ENCODE measurements around the gene DIPK1A. TPM values are rescaled to one million over a fixed set of nuclear protein-coding genes. Genes with fewer than 3 reads are reported as not detected.
A peak's percentile ranks its signal among the peaks of the same experiment; 100 is the strongest.

Gene DIPK1A
- total RNA-seq, 1 experiment from 2014 or later: 1.0 TPM

- intact Hi-C loops (cut with micrococcal nuclease): no loop called here
- Histone ChIP-seq H3K4me2 (ENCODE audit: low read length) (peak overlapping the region; percentile 39), H3K9me2 (replicated peaks; ENCODE audit: low read length) (no peaks in the 10 kb centered on the region), H3K4me1 (ENCODE audit: insufficient read depth, low read length) (peaks cover 37% of the 10 kb centered on the region), H3K79me2 (ENCODE audit: low read length) (no peaks in the 10 kb centered on the region), H4K20me1 (ENCODE audit: low read length) (no peaks in the 10 kb centered on the region), H3K36me3 (ENCODE audit: low read depth, low read length) (no peaks in the 10 kb centered on the region), H3K9ac (ENCODE audit: low read length) (no peak overlapping the region), H3K27me3 (ENCODE audit: low read length) (no peaks in the 10 kb centered on the region), H3K9me3 (ENCODE audit: low read length) (no peaks in the 10 kb centered on the region), H3F3A (ENCODE audit: low read length, unreplicated experiment) (peaks cover 9% of the 10 kb centered on the region), H3K27ac (ENCODE audit: low read length) (peak overlapping the region; percentile 63), H2AFZ (ENCODE audit: low read length) (no peak overlapping the region), H3K4me3 (ENCODE audit: low read length) (no peak overlapping the region)
- DNase-seq (peak; percentile 71), ATAC-seq (peak; percentile 32)
- CTCF ChIA-PET: no interaction called here
- no TSS peak for BruUV-seq (replicated peaks)
- TF ChIP-seq CTCF (conservative IDR thresholded peaks at IDR 0.05; ENCODE audit: low read depth, low read length): no peak
- TF ChIP-seq EZH2 (IDR thresholded peaks at IDR 0.05; ENCODE audit: low read length, unreplicated experiment): no peak
- POLR2A ChIA-PET (ENCODE audit: unreplicated experiment): no interaction called here
These were observed 51.2 kb downstream of the DIPK1A start for GRCh38 chr1:92910081-92910480.

GRCh38 chr1:92909321-92909720 is 51.9 kb downstream of the DIPK1A start:
- Histone ChIP-seq H3K4me1 (ENCODE audit: insufficient read depth, low read length) (peaks cover 35% of the 10 kb centered on the region), H3K9ac (ENCODE audit: low read length) (no peak overlapping the region), H3K27me3 (ENCODE audit: low read length) (no peaks in the 10 kb centered on the region), H3K9me2 (replicated peaks; ENCODE audit: low read length) (no peaks in the 10 kb centered on the region), H3K27ac (ENCODE audit: low read length) (peak overlapping the region; percentile 63), H3K4me2 (ENCODE audit: low read length) (peak overlapping the region; percentile 58), H3F3A (ENCODE audit: low read length, unreplicated experiment) (peaks cover 9% of the 10 kb centered on the region), H3K79me2 (ENCODE audit: low read length) (no peaks in the 10 kb centered on the region), H4K20me1 (ENCODE audit: low read length) (no peaks in the 10 kb centered on the region), H3K9me3 (ENCODE audit: low read length) (no peaks in the 10 kb centered on the region), H3K4me3 (ENCODE audit: low read length) (no peak overlapping the region), H3K36me3 (ENCODE audit: low read depth, low read length) (no peaks in the 10 kb centered on the region), H2AFZ (ENCODE audit: low read length) (no peak overlapping the region)
- TF ChIP-seq EZH2phosphoT487 (IDR thresholded peaks at IDR 0.05; ENCODE audit: borderline replicate concordance, low read length) (no peak), CTCF (conservative IDR thresholded peaks at IDR 0.05; ENCODE audit: low read depth, low read length) (no peak), EZH2 (IDR thresholded peaks at IDR 0.05; ENCODE audit: low read length, unreplicated experiment) (no peak)
- BruUV-seq (replicated peaks): no TSS peak
- ChIA-PET CTCF (no interaction called here), POLR2A (ENCODE audit: unreplicated experiment) (interaction anchor here (0.7 kb wide), 1 partner anchor 41 kb away, joined by 3 read pairs; no protein-coding TSS in a partner anchor)
- peak; percentile 87 for ATAC-seq
- peak; percentile 97 for DNase-seq
- intact Hi-C loops (cut with micrococcal nuclease): no loop called here

- Histone ChIP-seq H3K4me3 (ENCODE audit: low read length) (no peak overlapping the region), H4K20me1 (ENCODE audit: low read length) (no peaks in the 10 kb centered on the region), H3K36me3 (ENCODE audit: low read depth, low read length) (no peaks in the 10 kb centered on the region), H3K79me2 (ENCODE audit: low read length) (no peaks in the 10 kb centered on the region), H3K4me2 (ENCODE audit: low read length) (peak overlapping the region; percentile 58), H3K27me3 (ENCODE audit: low read length) (no peaks in the 10 kb centered on the region), H3K9me3 (ENCODE audit: low read length) (no peaks in the 10 kb centered on the region), H2AFZ (ENCODE audit: low read length) (no peak overlapping the region), H3F3A (ENCODE audit: low read length, unreplicated experiment) (peaks cover 9% of the 10 kb centered on the region), H3K27ac (ENCODE audit: low read length) (no peak overlapping the region), H3K9ac (ENCODE audit: low read length) (no peak overlapping the region), H3K9me2 (replicated peaks; ENCODE audit: low read length) (no peaks in the 10 kb centered on the region), H3K4me1 (ENCODE audit: insufficient read depth, low read length) (peaks cover 35% of the 10 kb centered on the region)
- POLR2A ChIA-PET (ENCODE audit: unreplicated experiment): no interaction called here
- ATAC-seq (peak; percentile 56; the same call in 1 of the 2 replicates), DNase-seq (peak; percentile 63)
- TF ChIP-seq EZH2 (IDR thresholded peaks at IDR 0.05; ENCODE audit: low read length, unreplicated experiment): no peak
- no peak for TF ChIP-seq CTCF (conservative IDR thresholded peaks at IDR 0.05; ENCODE audit: low read depth, low read length)
- TF ChIP-seq EZH2phosphoT487 (IDR thresholded peaks at IDR 0.05; ENCODE audit: borderline replicate concordance, low read length): no peak
- CTCF ChIA-PET: interaction anchor here (0.6 kb wide), 1 partner anchor 51 kb away, joined by 3 read pairs; no protein-coding TSS in a partner anchor
- no TSS peak for BruUV-seq (replicated peaks)
- intact Hi-C loops (cut with micrococcal nuclease): no loop called here
These were observed 53.1 kb downstream of the DIPK1A start for GRCh38 chr1:92907949-92908684.
